ENCODE measurements around the gene CLNK.
A peak's percentile ranks its signal among the peaks of the same experiment; 100 is the strongest.

CLNK gene

DNA sequence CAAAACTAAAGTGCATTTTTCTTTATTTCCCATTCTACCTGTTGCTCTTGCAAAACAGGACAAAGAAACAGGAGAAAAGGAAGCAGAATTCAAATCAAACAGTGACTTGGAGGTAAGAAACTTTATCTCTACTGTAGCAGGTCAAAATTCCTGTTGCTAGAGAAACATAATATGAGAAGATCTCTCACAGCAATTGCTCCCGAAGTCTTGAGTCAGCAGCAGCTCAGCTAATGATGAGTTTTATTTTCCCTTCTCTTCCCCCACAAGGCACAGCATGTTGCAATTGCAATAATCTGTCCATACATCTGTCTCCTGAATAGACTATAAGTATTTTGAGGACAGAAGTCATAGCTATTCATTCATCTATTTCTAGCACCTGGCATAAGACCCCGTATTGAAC lies 112.7 kb downstream of the CLNK start:
- no peak for DNase-seq

GRCh38 chr4:10569491-10569890 lies 115.1 kb downstream of the CLNK start:
- DNase-seq, result no peak

DNA sequence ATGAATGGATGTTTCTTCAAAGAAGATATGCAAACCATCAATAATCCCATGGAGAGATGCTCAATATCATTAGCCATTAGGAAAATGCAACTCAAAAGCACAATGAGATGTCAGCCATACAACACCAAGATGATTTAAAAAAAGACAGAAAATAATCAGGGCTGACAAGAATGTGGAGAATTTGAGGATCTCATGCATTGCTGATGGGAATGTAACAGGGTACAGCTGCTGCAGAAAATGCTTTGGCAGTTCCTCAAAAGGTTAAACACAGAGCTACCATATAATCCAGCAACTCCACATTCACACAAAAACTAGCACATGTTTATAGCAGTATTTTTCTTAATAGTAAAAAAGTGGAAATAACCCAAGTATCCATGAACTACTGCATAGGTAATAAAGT lies 116.8 kb downstream of the CLNK start:
- no peak for DNase-seq

GRCh38 chr4:10565166-10565780 lies 119.3 kb downstream of the CLNK start:
- no peak for DNase-seq

- DNase-seq, result peak; percentile 71
These were observed 129.9 kb downstream of the CLNK start for GRCh38 chr4:10554694-10555093.

DNA sequence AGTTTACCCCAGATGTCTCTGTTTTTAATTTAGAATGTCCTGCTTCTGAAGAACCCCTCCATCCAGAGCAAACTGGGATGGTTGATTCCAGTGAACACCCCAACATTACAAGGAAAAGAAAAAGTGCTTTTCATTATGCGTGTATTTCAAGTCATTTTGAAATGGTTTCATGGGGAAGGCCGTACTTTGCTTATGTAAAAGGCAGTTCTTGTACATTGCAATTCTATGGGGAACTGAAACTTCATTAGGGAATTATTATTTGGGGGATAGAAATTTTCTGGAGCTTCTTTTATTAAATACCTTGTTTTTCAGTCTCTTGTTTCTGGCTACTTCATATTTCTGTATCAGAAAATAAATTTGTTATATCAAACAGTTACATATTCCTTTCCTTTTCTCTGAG lies 130.4 kb downstream of the CLNK start:
- no peak for DNase-seq

DNA sequence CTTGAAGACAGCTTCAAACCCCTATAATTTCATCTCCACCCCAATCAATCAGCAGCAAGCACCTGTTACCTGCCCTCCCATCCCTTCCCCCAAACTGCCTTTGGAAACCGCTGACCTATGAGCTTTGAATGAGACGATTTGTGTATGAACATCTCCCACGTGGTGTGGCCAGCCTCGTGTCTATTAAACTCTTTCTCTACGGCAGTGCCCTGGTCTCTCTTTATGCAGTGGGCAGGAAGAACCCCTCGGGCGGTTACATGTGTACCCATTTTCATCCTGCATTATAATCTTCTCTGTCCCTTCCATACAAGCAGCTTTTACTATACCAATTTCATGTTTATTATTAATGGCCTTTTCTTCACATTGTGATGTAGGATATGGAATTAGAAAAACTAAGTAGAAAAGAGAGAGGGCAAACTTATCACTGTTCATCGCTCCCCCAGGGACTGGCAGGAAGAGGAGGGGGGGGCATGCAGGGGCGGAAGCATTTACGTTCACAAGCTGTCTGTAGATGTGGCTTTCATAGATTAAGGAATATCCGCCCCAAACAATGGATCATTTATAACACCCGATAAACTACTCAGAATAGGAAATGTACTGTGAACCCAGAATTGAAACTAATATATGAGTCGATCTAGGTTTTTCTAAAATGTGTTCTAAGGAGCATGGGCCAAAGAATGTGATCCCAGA lies 131.8 kb downstream of the CLNK start:
- no peak for DNase-seq

DNA sequence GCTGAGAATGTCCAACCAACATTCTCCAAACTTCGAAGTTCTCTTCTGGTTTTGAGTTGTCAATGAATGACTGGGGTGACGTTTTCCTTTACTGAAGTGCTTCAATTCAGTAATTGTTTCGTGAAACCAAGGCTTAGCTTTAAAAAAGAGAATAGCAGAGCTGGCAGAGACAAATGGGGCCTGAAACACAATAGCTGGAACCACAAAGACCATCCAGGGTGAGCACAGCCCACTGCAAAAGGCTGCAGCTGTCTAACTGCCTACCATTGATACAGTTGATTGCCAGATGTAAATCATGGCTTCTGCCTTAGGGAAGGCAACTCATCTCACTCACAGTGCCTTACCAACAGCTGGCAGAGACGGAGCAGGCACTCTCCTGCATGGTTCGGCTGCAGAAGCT lies 148.7 kb downstream of the CLNK start:
- no peak for DNase-seq

- DNase-seq, result no peak
These were observed 149.7 kb downstream of the CLNK start for GRCh38 chr4:10534820-10535219.

GRCh38 chr4:10532155-10532554 lies 152.4 kb downstream of the CLNK start:
- no peak for DNase-seq

DNA sequence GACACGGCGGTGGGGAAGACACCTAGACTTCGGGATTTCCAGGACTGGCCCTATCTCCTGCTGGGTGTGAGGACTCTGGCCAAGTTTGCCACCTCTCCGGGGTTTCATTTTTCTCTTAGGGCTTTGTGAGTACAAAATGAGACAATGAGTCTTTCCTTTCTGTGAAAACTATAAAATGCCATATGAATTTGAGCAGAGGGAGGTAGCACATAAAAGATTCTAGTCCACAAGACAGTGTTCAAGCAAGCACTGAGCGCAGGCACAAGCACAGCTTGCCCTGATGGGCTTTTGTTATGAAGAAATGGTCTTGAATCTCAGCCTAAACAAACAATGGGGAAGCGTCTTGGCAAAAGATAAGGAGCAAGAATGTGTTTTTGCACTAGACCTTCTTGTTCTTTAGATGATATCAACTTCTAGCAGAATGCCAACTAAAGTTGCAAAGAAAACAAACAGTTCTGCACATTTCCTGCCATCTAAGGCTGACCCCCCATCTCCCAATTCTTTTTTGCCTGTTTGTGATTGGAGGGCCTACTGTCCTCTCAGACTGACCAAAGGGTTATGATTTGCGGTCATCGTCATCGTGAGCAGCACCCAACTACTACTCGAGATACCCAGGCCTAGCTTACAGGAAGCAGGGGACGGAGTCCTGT lies 154.3 kb downstream of the CLNK start:
- DNase-seq, result no peak

DNA sequence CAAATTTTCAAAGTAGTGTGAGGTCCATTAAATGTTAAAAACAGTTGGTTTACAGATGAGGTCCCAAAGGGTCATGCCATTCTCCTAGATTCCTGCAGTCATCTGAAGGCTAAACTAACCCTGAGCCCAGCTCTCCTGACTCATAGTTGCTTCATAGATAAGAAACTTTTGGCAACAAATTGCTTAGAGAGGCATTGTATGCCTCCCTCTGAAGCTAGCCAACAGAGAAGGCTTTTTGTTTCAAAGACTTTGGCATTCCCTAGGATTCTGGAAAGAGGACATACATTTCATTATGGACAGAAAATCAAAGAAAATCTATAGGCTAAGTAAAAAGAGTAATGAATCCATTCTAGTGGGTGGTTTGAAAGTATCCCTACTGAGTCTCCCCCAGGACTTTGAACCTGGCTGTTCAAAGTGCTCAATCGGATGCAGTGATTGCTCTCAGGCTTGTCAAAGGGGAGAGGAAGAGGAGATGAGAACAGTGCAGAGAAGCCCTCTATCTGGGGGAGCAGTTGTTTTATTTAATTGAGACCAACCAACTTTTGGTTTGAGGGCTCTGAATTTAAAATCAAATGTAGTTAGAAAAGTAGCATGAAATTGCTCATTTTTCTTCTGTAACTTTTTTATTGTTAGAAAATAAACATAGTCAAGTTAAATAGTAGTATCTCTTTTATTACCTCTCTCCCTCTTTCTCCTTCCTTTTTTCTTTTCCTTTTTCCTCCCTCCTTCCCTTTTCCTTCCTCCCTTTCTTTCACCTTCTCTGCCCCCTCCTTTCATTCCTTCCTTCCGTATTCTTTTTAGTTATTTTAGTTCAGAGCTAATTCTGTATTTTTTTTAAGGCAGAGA lies 155.1 kb downstream of the CLNK start:
- no peak for DNase-seq

DNA sequence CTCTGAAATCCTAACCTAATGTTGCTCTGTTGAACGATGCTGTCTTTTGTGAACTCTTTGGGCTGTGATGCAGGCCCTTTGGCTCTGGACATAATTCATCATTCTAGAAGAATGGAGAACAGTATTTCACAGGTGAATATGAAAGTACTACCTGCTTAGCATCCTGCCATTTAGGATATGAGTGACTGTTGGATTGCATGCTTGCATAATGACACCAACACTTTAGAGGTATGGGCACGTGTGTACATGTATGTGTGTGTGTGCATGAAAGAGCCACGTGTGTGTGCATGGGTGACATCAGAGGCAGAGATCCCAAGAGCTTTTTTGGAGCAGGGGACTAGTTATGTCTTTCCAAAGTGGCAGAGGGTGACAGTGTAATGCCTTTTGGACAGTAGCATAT lies 157.1 kb downstream of the CLNK start:
- no peak for DNase-seq

- no peak for DNase-seq
These were observed 157.9 kb downstream of the CLNK start for GRCh38 chr4:10526429-10527222.

DNA sequence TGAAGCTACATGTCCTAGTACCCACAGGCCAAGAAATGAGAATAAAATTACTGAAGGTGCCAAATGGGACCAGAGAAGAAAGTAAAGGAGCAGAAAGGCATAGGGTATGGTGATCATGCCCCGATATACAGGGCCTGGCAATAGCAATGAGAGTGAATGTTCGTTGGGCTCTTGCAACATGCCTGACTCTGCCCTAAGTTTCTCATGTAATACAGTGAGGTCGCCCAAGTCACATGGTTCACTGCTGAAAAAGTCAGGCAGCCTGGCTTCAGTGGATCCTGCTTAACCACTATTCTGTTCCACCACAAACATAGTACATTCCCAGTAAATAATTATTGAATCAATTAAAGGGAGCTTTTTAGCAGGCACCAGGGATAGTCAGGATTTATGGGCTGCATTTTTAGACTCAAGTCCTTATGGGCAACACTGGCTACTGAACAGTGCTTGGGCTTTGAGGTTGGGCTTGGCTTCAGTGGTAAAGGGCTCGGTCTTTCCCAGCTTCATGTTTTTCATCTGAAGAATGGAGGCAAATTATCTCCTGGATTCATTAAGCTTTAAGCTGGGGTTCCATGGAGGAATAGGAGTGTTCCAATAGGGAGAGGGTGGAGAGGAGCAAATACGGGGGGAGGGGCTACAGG lies 160.3 kb downstream of the CLNK start:
- peak; percentile 53 for DNase-seq

- no peak for DNase-seq
These were observed 163.1 kb downstream of the CLNK start for GRCh38 chr4:10521424-10521823.

DNA sequence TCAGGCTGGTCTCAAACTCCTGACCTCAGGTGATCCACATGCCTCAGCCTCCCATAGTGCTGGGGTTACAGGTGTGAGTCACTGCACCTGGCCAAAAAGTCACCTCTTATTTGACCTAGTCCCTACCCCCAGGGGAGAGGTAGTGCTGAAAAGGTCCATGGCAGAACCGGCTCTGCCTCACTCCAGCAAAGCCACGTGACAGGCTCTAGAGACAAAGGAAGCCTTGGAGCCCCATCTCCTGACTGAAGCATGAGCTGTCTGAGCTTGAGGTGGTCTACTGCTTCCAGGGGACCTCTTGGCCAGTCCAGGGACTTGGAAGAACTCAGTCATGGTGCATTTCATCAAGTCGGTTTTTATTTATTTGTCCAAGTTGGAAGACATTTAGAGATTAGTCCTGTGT lies 174.8 kb downstream of the CLNK start:
- no peak for DNase-seq

- DNase-seq, result no peak
These were observed 178.5 kb downstream of the CLNK start for GRCh38 chr4:10506077-10506476.

- no peak for DNase-seq
These were observed 179.9 kb downstream of the CLNK start for GRCh38 chr4:10504570-10505179.

- DNase-seq, result no peak
These were observed 181.9 kb downstream of the CLNK start for GRCh38 chr4:10502717-10503116.

- DNase-seq, result no peak
These were observed 183.8 kb downstream of the CLNK start for GRCh38 chr4:10500776-10501175.

DNA sequence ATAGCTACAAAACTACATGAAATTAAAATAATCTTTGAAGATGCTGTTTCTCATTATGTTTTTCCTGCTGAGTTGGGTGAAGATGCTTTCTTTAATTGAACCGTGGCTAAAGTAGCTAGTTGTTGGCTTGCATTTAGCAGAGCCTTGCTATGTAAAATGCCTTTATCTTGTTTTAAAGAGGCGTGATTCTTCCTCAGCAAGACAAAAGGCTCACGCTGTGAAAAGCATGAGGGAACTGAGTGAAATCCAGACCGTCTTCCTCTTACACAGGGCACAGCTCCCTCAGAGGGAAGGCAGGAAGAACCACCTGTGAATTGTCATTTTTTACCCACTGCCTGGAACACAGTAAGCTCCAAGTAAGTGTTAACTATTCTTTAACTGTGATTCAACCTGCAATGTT lies 188.4 kb downstream of the CLNK start:
- DNase-seq, result no peak

Data from islet precursor cell (in vitro differentiated cells).